Neuronal stem cell (in vitro differentiated cells): ENCODE results near the gene TRIM49D1. TPM values are rescaled to one million over a fixed set of nuclear protein-coding genes. Genes with fewer than 3 reads are reported as not detected.
"Not testable (repeated sequence)": the region's sequence is repeated elsewhere in the genome, so short reads cannot be mapped to it uniquely, and the experiment has no call there.

Source experiments
- DNase-seq: peaks from one replicate; pipeline ENCODE4 v3.0.0-alpha.2; 2013; ENCODE audit warnings: low spot score
- H2AFZ ChIP-seq: one replicate; pipeline ENCODE4 v1.6.1; 2013; ENCODE audit warnings: mild to moderate bottlenecking, low read length, inconsistent platforms
- H2AK5ac ChIP-seq: 2 replicates; pipeline ENCODE4 v1.6.1; 2013; ENCODE audit warnings: low read depth, mild to moderate bottlenecking, inconsistent platforms, low read length, moderate library complexity, mixed read lengths
- H2BK120ac ChIP-seq: 2 replicates; pipeline ENCODE4 v1.6.1; 2013; ENCODE audit warnings: low read depth, mild to moderate bottlenecking, inconsistent platforms, low read length, moderate library complexity, mixed read lengths
- H2BK12ac ChIP-seq: one replicate; pipeline ENCODE4 v1.6.1; 2013; ENCODE audit warnings: low read length, inconsistent platforms
- H2BK15ac ChIP-seq: 2 replicates; pipeline ENCODE4 v1.6.1; 2013; ENCODE audit warnings: mild to moderate bottlenecking, low read length, inconsistent platforms, mixed read lengths
- H2BK5ac ChIP-seq: one replicate; pipeline ENCODE4 v1.6.1; 2013; ENCODE audit warnings: inconsistent platforms, mild to moderate bottlenecking, low read length, moderate library complexity
- H3K14ac ChIP-seq: one replicate; pipeline ENCODE4 v1.6.1; 2013; ENCODE audit warnings: low read length, inconsistent platforms
- H3K18ac ChIP-seq: 2 replicates; pipeline ENCODE4 v1.6.1; 2013; ENCODE audit warnings: low read length, inconsistent platforms
- H3K23ac ChIP-seq: 2 replicates; pipeline ENCODE4 v1.6.1; 2013; ENCODE audit warnings: low read depth, mild to moderate bottlenecking, mixed read lengths, low read length, inconsistent platforms; ENCODE audit not compliant: poor library complexity
- H3K27ac ChIP-seq: replicated peaks from 3 replicates; pipeline ENCODE4 v1.5.1; 2013; ENCODE audit warnings: low read length, inconsistent platforms
- H3K27me3 ChIP-seq, 3 experiments: 2 replicates each; pipeline ENCODE4 v1.6.1; 2013; ENCODE audit warnings: low read length in 3 of 3, mild to moderate bottlenecking in 2 of 3, inconsistent platforms in 1 of 3, low read depth in 1 of 3, mixed read lengths in 1 of 3, moderate library complexity in 1 of 3; ENCODE audit not compliant: control insufficient read depth in 3 of 3, insufficient read depth in 3 of 3
- H3K36me3 ChIP-seq, 2 donors: replicated peaks in 1 of 2; 2 replicates each; pipeline ENCODE4 v1.6.1; 2013; ENCODE audit warnings: low read length in 2 of 2; ENCODE audit not compliant: control insufficient read depth in 2 of 2, insufficient read depth in 2 of 2
- H3K4ac ChIP-seq: 2 replicates; pipeline ENCODE4 v1.6.1; 2013; ENCODE audit warnings: inconsistent platforms, mild to moderate bottlenecking, low read length, moderate library complexity
- H3K4me1 ChIP-seq, 2 donors: 1 replicate in 1 of 2; 2 replicates in 1 of 2; pipeline ENCODE4 v1.6.1; 2013; ENCODE audit warnings: low read length in 2 of 2, low read depth in 1 of 2; ENCODE audit not compliant: control insufficient read depth in 2 of 2, insufficient read depth in 1 of 2
- H3K4me2 ChIP-seq: one replicate; pipeline ENCODE4 v1.6.1; 2013; ENCODE audit warnings: mild to moderate bottlenecking, low read length, inconsistent platforms; ENCODE audit not compliant: insufficient read depth, poor library complexity, severe bottlenecking
- H3K4me3 ChIP-seq, 2 donors: 2 replicates each; pipeline ENCODE4 v1.5.1; 2013; ENCODE audit warnings: low read length in 2 of 2, mild to moderate bottlenecking in 2 of 2, inconsistent platforms in 1 of 2, moderate library complexity in 1 of 2
- H3K79me1 ChIP-seq: one replicate; pipeline ENCODE4 v1.6.1; 2013; ENCODE audit warnings: low read depth, mild to moderate bottlenecking, inconsistent platforms, low read length, moderate library complexity
- H3K9ac ChIP-seq: one replicate; pipeline ENCODE4 v1.6.1; 2013; ENCODE audit warnings: mild to moderate bottlenecking, low read depth, low read length, inconsistent platforms; ENCODE audit not compliant: poor library complexity
- H3K9me3 ChIP-seq, 2 donors: replicated peaks in 1 of 2; 2 replicates each; pipeline versions ENCODE3 to v1.6.1; 2013; ENCODE audit warnings: low read length in 2 of 2, mild to moderate bottlenecking in 2 of 2, inconsistent platforms in 1 of 2, low read depth in 1 of 2, mixed read lengths in 1 of 2, moderate library complexity in 1 of 2; ENCODE audit not compliant: control insufficient read depth in 2 of 2, insufficient read depth in 1 of 2
- H4K8ac ChIP-seq: one replicate; pipeline ENCODE4 v1.6.1; 2013; ENCODE audit warnings: low read depth, mild to moderate bottlenecking, inconsistent platforms, low read length, moderate library complexity
- H4K91ac ChIP-seq: one replicate; pipeline ENCODE4 v1.6.1; 2013; ENCODE audit warnings: low read length, low read depth, mild to moderate bottlenecking, inconsistent platforms; ENCODE audit not compliant: poor library complexity
- WGBS, 2 donors: extraction: QIAGEN DNeasy Blood & Tissue Kit; methylation state at CpG; one replicate each; pipeline ENCODE4 v1.1.7; 2013; ENCODE audit warnings: missing lambda C conversion rate in 2 of 2, mixed read lengths in 1 of 2; ENCODE audit not compliant: insufficient read length in 2 of 2, insufficient replicate concordance in 1 of 2; ENCODE audit errors: extremely low coverage in 2 of 2; 5-methylcytosine and 5-hydroxymethylcytosine counted together
- polyA plus RNA-seq, 2 experiments: library from polyadenylated mRNA; stranded (reverse); fragments of 200-250 nt; gene quantifications; one replicate each; pipeline ENCODE4 v1.2.3, GENCODE V29; 2013

Gene TRIM49D1
- not detected for polyA plus RNA-seq (2013, experiment 1 of 2)
- polyA plus RNA-seq (2013, experiment 2 of 2) = not detected

- no peak for DNase-seq
Observed at GRCh38 chr11:89922195-89922660, at the start of gene TRIM49D1. TSS of gene TRIM49D1 (minus strand) at chr11:89922245. CDS start at chr11:89917710, 4,535 bp downstream.

GRCh38 chr11:89965737-89966136, 43.7 kb upstream of the TRIM49D1 start, which contains the start of gene TRIM64:
TSS of gene TRIM64 (plus strand) at chr11:89966037. CDS start at chr11:89968504, 2,467 bp downstream.
- H3K4me1 ChIP-seq, H2BK5ac ChIP-seq, H4K8ac ChIP-seq, H4K91ac ChIP-seq, H3K18ac ChIP-seq, H2BK15ac ChIP-seq, H3K27me3 ChIP-seq, H3K79me1 ChIP-seq, H3K14ac ChIP-seq, H3K4me2 ChIP-seq, H3K9ac ChIP-seq, H2AFZ ChIP-seq, H2AK5ac ChIP-seq, H2BK120ac ChIP-seq, H3K4me3 ChIP-seq, H3K4ac ChIP-seq, H3K27ac ChIP-seq, H3K23ac ChIP-seq, H3K36me3 ChIP-seq, DNase-seq, H2BK12ac ChIP-seq, H3K9me3 ChIP-seq: not testable (repeated sequence)
- WGBS, 2 donors = no CpG with 5 or more reads among the region's 4 CpGs

More at GRCh38 chr11:89922195-89922660, at the start of gene TRIM49D1:
- WGBS, 2 donors = no CpG with 5 or more reads among the region's 3 CpGs
- H2BK15ac ChIP-seq = no peak within 1 kb of the TSS
- no peaks in the 10 kb centered on the region for H3K27me3 ChIP-seq
- H2BK5ac ChIP-seq = no peak within 1 kb of the TSS
- H3K4me3 ChIP-seq = no peak within 1 kb of the TSS
- H3K9me3 ChIP-seq = no peaks in the 10 kb centered on the region
- H3K4ac ChIP-seq = no peak within 1 kb of the TSS
- H3K36me3 ChIP-seq = no peaks in the 10 kb centered on the region
- no peak within 1 kb of the TSS for H3K14ac ChIP-seq
- no peak within 1 kb of the TSS for H3K18ac ChIP-seq
- H2AK5ac ChIP-seq = no peak within 1 kb of the TSS
- no peak within 1 kb of the TSS for H4K91ac ChIP-seq
- no peak within 1 kb of the TSS for H2BK12ac ChIP-seq
- no peak within 1 kb of the TSS for H2AFZ ChIP-seq
- no peaks in the 10 kb centered on the region for H3K4me1 ChIP-seq
- H3K23ac ChIP-seq = no peak within 1 kb of the TSS
- H3K27ac ChIP-seq = no peak within 1 kb of the TSS
- H3K4me2 ChIP-seq = no peak within 1 kb of the TSS
- H3K79me1 ChIP-seq = no peaks in the 10 kb centered on the region
- no peak within 1 kb of the TSS for H3K9ac ChIP-seq
- no peak within 1 kb of the TSS for H4K8ac ChIP-seq
- no peak within 1 kb of the TSS for H2BK120ac ChIP-seq

- H3K4me1 ChIP-seq, H2BK12ac ChIP-seq, H3K23ac ChIP-seq, H2BK5ac ChIP-seq, H3K4me2 ChIP-seq, H3K27me3 ChIP-seq, H3K9me3 ChIP-seq, H4K8ac ChIP-seq, H3K4ac ChIP-seq, H4K91ac ChIP-seq, H3K9ac ChIP-seq, H3K36me3 ChIP-seq, H3K18ac ChIP-seq, DNase-seq, H3K4me3 ChIP-seq, H2BK15ac ChIP-seq, H3K14ac ChIP-seq, H2BK120ac ChIP-seq, H3K79me1 ChIP-seq, H2AFZ ChIP-seq, H3K27ac ChIP-seq, H2AK5ac ChIP-seq: not testable (repeated sequence)
- no CpG with 5 or more reads among the region's 6 CpGs for WGBS, 2 donors
Observed at GRCh38 chr11:89960833-89961232, 38.8 kb upstream of the TRIM49D1 start.

GRCh38 chr11:89923764-89924163, 1.7 kb upstream of the TRIM49D1 start, which contains the start of gene TRIM49D2:
TSS of gene TRIM49D2 (plus strand) at chr11:89924064. CDS start at chr11:89926762, 2,698 bp downstream.
- not testable (repeated sequence) for H3K23ac ChIP-seq, H2AK5ac ChIP-seq, H2BK5ac ChIP-seq, H3K14ac ChIP-seq, H4K91ac ChIP-seq, H3K9ac ChIP-seq, H3K4ac ChIP-seq, H4K8ac ChIP-seq, H3K27ac ChIP-seq, H2BK15ac ChIP-seq, H3K4me3 ChIP-seq, DNase-seq, H2BK120ac ChIP-seq, H2BK12ac ChIP-seq, H3K9me3 ChIP-seq, H2AFZ ChIP-seq, H3K4me1 ChIP-seq, H3K36me3 ChIP-seq, H3K79me1 ChIP-seq, H3K27me3 ChIP-seq, H3K18ac ChIP-seq, H3K4me2 ChIP-seq
- no CpG with 5 or more reads among the region's 6 CpGs for WGBS, 2 donors
